Caco-2 (cell line): Measurements from ENCODE around the gene WDR82. TPM values are rescaled to one million over a fixed set of nuclear protein-coding genes. Genes with fewer than 3 reads are reported as not detected.

Experiments
- BruUV-seq: library from RNA; stranded (reverse); fragments of 400-500 nt; replicated peaks from 2 replicates; lab custom pipeline; 2021; lab: Mats Ljungman, UMichigan
- CTCF ChIA-PET: fragments of 300-600 bp; sonication (Branson Sonifier 250); formaldehyde crosslinking; loops from one replicate; lab custom pipeline; 2022; ENCODE audit warnings: antibody characterized with exemption; lab: Charles Lee
- POLR2A ChIA-PET: fragments of 300-600 bp; sonication (Branson Sonifier 250); formaldehyde crosslinking; loops from one replicate; lab custom pipeline; 2022; ENCODE audit warnings: antibody characterized with exemption; lab: Charles Lee
- DNase-seq, 2 experiments: peaks; one replicate each; pipeline versions ENCODE4 v3.0.0 to v3.0.0-alpha.2; 2020 to 2022
- H3K27me3 ChIP-seq: replicated peaks from 2 replicates; pipeline ENCODE4 v1.6.0; 2011; ENCODE audit warnings: low read length; ENCODE audit not compliant: control insufficient read depth, insufficient read depth
- H3K36me3 ChIP-seq: 2 replicates; pipeline ENCODE4 v1.5.1; 2011; ENCODE audit warnings: low read length; ENCODE audit not compliant: control insufficient read depth, insufficient read depth
- H3K4me1 ChIP-seq: fragments of 250-450 bp; sonication (Bioruptor Pico); 2 replicates; pipeline ENCODE4 v1.5.1; 2020; ENCODE audit warnings: mild to moderate bottlenecking
- H3K4me3 ChIP-seq: 2 replicates; pipeline ENCODE4 v1.5.1; 2011; ENCODE audit warnings: low read depth, mild to moderate bottlenecking, control low read depth, low read length
- H3K9me3 ChIP-seq: fragments of 250-450 bp; sonication (Bioruptor Pico); 2 replicates; pipeline ENCODE4 v1.5.1; 2020; ENCODE audit warnings: mild to moderate bottlenecking, moderate library complexity
- H3K27ac Mint-ChIP-seq: one replicate; pipeline ENCODE4 v1.8.0; 2022; ENCODE audit warnings: mixed read lengths; ENCODE audit not compliant: unreplicated experiment
- H3K27me3 Mint-ChIP-seq: one replicate; pipeline ENCODE4 v1.8.0; 2022; ENCODE audit warnings: mixed read lengths; ENCODE audit not compliant: insufficient read depth, unreplicated experiment
- H3K36me3 Mint-ChIP-seq: one replicate; pipeline ENCODE4 v1.8.0; 2022; ENCODE audit warnings: mild to moderate bottlenecking, mixed read lengths; ENCODE audit not compliant: insufficient read depth, unreplicated experiment
- H3K4me1 Mint-ChIP-seq: one replicate; pipeline ENCODE4 v1.8.0; 2022; ENCODE audit warnings: low read depth, mixed read lengths; ENCODE audit not compliant: unreplicated experiment
- H3K4me3 Mint-ChIP-seq: one replicate; pipeline ENCODE4 v1.8.0; 2022; ENCODE audit warnings: mild to moderate bottlenecking, moderate library complexity, mixed read lengths; ENCODE audit not compliant: unreplicated experiment
- H3K9me3 Mint-ChIP-seq: one replicate; pipeline ENCODE4 v1.8.0; 2022; ENCODE audit warnings: mixed read lengths; ENCODE audit not compliant: unreplicated experiment
- intact Hi-C: fragments of 100-400 bp; cut with micrococcal nuclease; formaldehyde crosslinking; loops from one replicate; pipeline ENCODE4 v1.10.0; 2022; ENCODE audit not compliant: unreplicated experiment
- total RNA-seq: library from RNA; stranded (reverse); gene quantifications from 2 replicates; pipeline ENCODE4 v1.2.3, GENCODE V29; 2022
- TF ChIP-seq, protein P1 (sequence below), 2 experiments: fragments of 200-600 bp in 1 of 2; IDR thresholded peaks; 1 replicate in 1 of 2; 2 replicates in 1 of 2; pipeline versions ENCODE4 v1.5.1 to v1.8.0; 2011 to 2022; ENCODE audit warnings: antibody characterized with exemption in 1 of 2, control low read depth in 1 of 2, inconsistent platforms in 1 of 2, low read depth in 1 of 2, low read length in 1 of 2, mild to moderate bottlenecking in 1 of 2, moderate library complexity in 1 of 2; ENCODE audit not compliant: insufficient read depth in 1 of 2, severe bottlenecking in 1 of 2, unreplicated experiment in 1 of 2

The WDR82 gene
- total RNA-seq, 1 experiment from 2014 or later: 67.1 TPM

DNA sequence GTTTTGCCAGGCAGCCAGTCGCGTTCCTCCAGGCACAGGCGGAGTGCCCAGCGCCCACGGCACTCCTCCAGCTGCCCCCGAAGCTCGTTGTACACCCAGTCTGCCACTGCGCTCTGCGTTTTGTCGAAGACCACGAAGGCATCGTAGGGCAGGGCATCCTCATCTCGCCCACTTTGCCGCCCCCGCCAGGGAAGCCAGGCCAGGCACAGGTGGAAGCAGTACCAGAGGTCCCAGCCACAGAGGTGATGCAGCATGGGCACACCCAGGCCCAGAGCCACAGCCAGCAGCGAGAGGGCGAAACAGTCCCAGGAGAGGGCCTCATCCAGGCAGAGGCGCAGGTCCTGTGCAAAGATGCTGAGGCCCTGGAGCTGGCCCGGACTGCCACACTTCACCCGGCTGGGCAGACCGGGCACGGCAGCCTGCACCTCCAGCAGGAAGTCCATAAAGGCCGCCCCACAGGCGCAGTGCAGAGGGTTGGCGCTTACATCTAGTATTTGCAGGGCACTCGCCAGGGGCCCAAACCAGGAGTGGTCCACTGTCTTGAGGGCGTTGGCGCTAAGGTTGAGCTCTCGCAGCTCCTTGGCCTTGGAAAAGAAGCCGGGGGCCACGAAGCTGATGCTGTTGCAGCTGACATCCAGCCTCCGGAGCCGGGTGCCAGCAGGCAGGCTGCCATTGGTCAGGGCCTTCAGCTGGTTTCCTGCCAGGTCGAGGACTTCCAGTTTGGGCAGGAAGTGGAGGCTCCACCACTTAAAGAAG, 56.7 kb downstream of the WDR82 start:
- TF ChIP-seq, protein P1, sequence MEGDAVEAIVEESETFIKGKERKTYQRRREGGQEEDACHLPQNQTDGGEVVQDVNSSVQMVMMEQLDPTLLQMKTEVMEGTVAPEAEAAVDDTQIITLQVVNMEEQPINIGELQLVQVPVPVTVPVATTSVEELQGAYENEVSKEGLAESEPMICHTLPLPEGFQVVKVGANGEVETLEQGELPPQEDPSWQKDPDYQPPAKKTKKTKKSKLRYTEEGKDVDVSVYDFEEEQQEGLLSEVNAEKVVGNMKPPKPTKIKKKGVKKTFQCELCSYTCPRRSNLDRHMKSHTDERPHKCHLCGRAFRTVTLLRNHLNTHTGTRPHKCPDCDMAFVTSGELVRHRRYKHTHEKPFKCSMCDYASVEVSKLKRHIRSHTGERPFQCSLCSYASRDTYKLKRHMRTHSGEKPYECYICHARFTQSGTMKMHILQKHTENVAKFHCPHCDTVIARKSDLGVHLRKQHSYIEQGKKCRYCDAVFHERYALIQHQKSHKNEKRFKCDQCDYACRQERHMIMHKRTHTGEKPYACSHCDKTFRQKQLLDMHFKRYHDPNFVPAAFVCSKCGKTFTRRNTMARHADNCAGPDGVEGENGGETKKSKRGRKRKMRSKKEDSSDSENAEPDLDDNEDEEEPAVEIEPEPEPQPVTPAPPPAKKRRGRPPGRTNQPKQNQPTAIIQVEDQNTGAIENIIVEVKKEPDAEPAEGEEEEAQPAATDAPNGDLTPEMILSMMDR (IDR thresholded peaks at IDR 0.05; ENCODE audit: insufficient read depth in 1 of 2, low read depth in 1 of 2, low read length in 1 of 2, severe bottlenecking in 1 of 2, unreplicated experiment in 1 of 2): no peak
- BruUV-seq: no TSS peak
- H3K36me3 Mint-ChIP-seq: no peaks in the 10 kb centered on the region
- Histone ChIP-seq H3K4me3 (no peak overlapping the region), H3K9me3 (no peaks in the 10 kb centered on the region), H3K36me3 (no peaks in the 10 kb centered on the region), H3K4me1 (peaks cover 9% of the 10 kb centered on the region), H3K27me3 (no peaks in the 10 kb centered on the region)
- H3K4me1 Mint-ChIP-seq: peaks cover 6% of the 10 kb centered on the region
- H3K4me3 Mint-ChIP-seq: no peak overlapping the region
- DNase-seq: no peak
- no peaks in the 10 kb centered on the region for H3K27me3 Mint-ChIP-seq
- ChIA-PET POLR2A (interaction anchor here (1.1 kb wide), 1 partner anchor 68 kb away, joined by 3 read pairs; no protein-coding TSS in a partner anchor), CTCF (interaction anchor here (0.6 to 3.7 kb wide), 5 partner anchors 9 to 163 kb away, joined by 4 to 32 read pairs (median 20); no protein-coding TSS in a partner anchor)
- no peaks in the 10 kb centered on the region for H3K9me3 Mint-ChIP-seq
- intact Hi-C loops: no loop called here
- no peak overlapping the region for H3K27ac Mint-ChIP-seq

DNA sequence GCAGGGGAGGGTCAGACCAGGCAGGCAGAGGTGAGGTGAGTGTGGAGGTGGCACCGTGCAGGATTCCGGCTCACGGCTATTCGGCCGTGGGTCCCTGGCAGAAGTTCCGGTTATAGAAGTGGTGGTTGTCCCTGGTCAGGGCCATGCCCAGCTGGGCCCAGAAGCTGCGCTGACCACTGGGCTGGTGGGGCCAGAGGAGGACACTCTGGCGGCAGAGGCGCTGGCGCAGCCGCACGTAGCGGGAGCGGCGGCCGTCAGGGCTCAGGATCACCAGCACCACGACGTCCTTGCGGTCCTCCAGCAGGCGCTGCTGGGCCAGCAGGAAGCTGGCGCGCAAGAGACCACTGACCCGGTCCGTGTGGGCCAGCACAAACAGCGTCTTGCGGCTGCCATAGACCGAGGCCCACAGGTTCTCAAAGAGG, 57.3 kb downstream of the WDR82 start:
- CTCF ChIA-PET: interaction anchor here (0.6 to 3.7 kb wide), 19 partner anchors 8 to 225 kb away, joined by 3 to 32 read pairs (median 5); partner anchors contain the start of genes POC1A and RPL29

More for the DNA sequence above, 57.3 kb downstream of the WDR82 start:
- Mint-ChIP-seq H3K27ac (no peak overlapping the region), H3K4me1 (peaks cover 6% of the 10 kb centered on the region), H3K9me3 (no peaks in the 10 kb centered on the region), H3K36me3 (no peaks in the 10 kb centered on the region), H3K4me3 (no peak overlapping the region), H3K27me3 (no peaks in the 10 kb centered on the region)
- Histone ChIP-seq H3K27me3 (no peaks in the 10 kb centered on the region), H3K4me1 (peaks cover 6% of the 10 kb centered on the region), H3K36me3 (no peaks in the 10 kb centered on the region), H3K4me3 (no peak overlapping the region), H3K9me3 (no peaks in the 10 kb centered on the region)
- intact Hi-C loops: no loop called here
- POLR2A ChIA-PET: interaction anchor here (1.1 kb wide), 1 partner anchor 69 kb away, joined by 3 read pairs; no protein-coding TSS in a partner anchor
- no TSS peak for BruUV-seq
- TF ChIP-seq, protein P1 (IDR thresholded peaks at IDR 0.05; ENCODE audit: insufficient read depth in 1 of 2, low read depth in 1 of 2, low read length in 1 of 2, severe bottlenecking in 1 of 2, unreplicated experiment in 1 of 2): no peak
- no peak for DNase-seq
